Panc1 (cell line): Measurements from ENCODE around the gene EFNA5. TPM values are rescaled to one million over a fixed set of nuclear protein-coding genes. Genes with fewer than 3 reads are reported as not detected.

Experiments used
- ATAC-seq: fragments of 200-7000 bp; cut with Tn5 transposase; 2 replicates; pipeline ENCODE4 v1.9.1; 2020; ENCODE audit warnings: mild to moderate bottlenecking, moderate library complexity
- BruUV-seq: library from RNA; stranded (reverse); fragments of 400-500 nt; replicated peaks from 2 replicates; lab custom pipeline; 2021; lab: Mats Ljungman, UMichigan
- CTCF ChIA-PET: fragments of 300-600 bp; sonication (Branson Sonifier 250); formaldehyde crosslinking; loops from one replicate; lab custom pipeline; 2022; ENCODE audit warnings: antibody characterized with exemption; lab: Charles Lee
- POLR2A ChIA-PET: fragments of 300-600 bp; sonication (Branson Sonifier 250); formaldehyde crosslinking; loops from one replicate; lab custom pipeline; 2022; ENCODE audit warnings: antibody characterized with exemption; lab: Charles Lee
- DNase-seq: peaks from one replicate; pipeline ENCODE4 v3.0.0-alpha.2; 2010; ENCODE audit warnings: low read depth, low spot score
- H3K27ac ChIP-seq: 2 replicates; pipeline ENCODE4 v1.5.1; 2011; ENCODE audit warnings: mild to moderate bottlenecking, low read length, inconsistent platforms
- H3K27me3 ChIP-seq: fragments of 200-500 bp; sonication (Bioruptor generic); 2 replicates; pipeline ENCODE4 v1.6.0; 2014; ENCODE audit warnings: low read length, inconsistent platforms; ENCODE audit not compliant: control insufficient read depth, insufficient read depth
- H3K36me3 ChIP-seq: fragments of 200-500 bp; sonication (Bioruptor generic); 2 replicates; pipeline ENCODE4 v1.5.1; 2014; ENCODE audit warnings: inconsistent platforms, mild to moderate bottlenecking, low read length, moderate library complexity; ENCODE audit not compliant: control insufficient read depth, insufficient read depth
- H3K4me1 ChIP-seq: 2 replicates; pipeline ENCODE4 v1.5.1; 2011; ENCODE audit warnings: inconsistent platforms, mild to moderate bottlenecking, low read length, moderate library complexity; ENCODE audit not compliant: control insufficient read depth, insufficient read depth
- H3K4me3 ChIP-seq, 2 experiments: 2 replicates each; pipeline ENCODE4 v1.5.1; 2011 to 2012; ENCODE audit warnings: low read depth in 2 of 2, low read length in 2 of 2, mild to moderate bottlenecking in 2 of 2, inconsistent platforms in 1 of 2, moderate library complexity in 1 of 2
- H3K9me3 ChIP-seq: fragments of 200-500 bp; sonication (Bioruptor generic); 2 replicates; pipeline ENCODE4 v1.5.1; 2014; ENCODE audit warnings: low read depth, mild to moderate bottlenecking, inconsistent platforms, low read length, moderate library complexity; ENCODE audit not compliant: control insufficient read depth, insufficient read depth
- CTCF ChIP-seq: fragments of 450-650 bp; IDR thresholded peaks from 2 replicates; pipeline ENCODE4 v1.5.1; 2017; ENCODE audit warnings: mild to moderate bottlenecking
- POLR2AphosphoS5 ChIP-seq: IDR thresholded peaks from 2 replicates; pipeline ENCODE4 v1.6.1; 2012; ENCODE audit warnings: mild to moderate bottlenecking, low read depth, low read length, moderate library complexity
- SIN3A ChIP-seq: IDR thresholded peaks from 2 replicates; pipeline ENCODE4 v1.6.1; 2012; ENCODE audit warnings: low read depth, mild to moderate bottlenecking, low read length, moderate library complexity, borderline replicate concordance; ENCODE audit not compliant: insufficient read depth
- TCF7L2 ChIP-seq: IDR thresholded peaks from 2 replicates; pipeline ENCODE4 v1.6.1; 2011; ENCODE audit warnings: mild to moderate bottlenecking, low read depth, low read length, inconsistent platforms
- in situ Hi-C: cut with HindIII; loops from 2 replicates; pipeline ENCODE4 v1.10.0; 2016; ENCODE audit warnings: low sequenced_read_pairs, low pct_unique_long_range_greater_than_20kb
- intact Hi-C: fragments of 100-400 bp; cut with micrococcal nuclease; formaldehyde crosslinking; loops from one replicate; pipeline ENCODE4 v1.10.0; 2022; ENCODE audit not compliant: unreplicated experiment
- total RNA-seq: library from RNA; stranded (reverse); gene quantifications from one replicate; pipeline ENCODE4 v1.2.1, GENCODE V29; 2021; ENCODE audit not compliant: unreplicated experiment
- TF ChIP-seq, protein P1 (sequence below), 2 experiments: IDR thresholded peaks; 2 replicates each; pipeline ENCODE4 v1.6.1; 2011 to 2012; ENCODE audit warnings: low read depth in 2 of 2, control low read depth in 1 of 2, low read length in 1 of 2, mild to moderate bottlenecking in 1 of 2, moderate library complexity in 1 of 2; ENCODE audit not compliant: insufficient read depth in 1 of 2

Gene EFNA5
- total RNA-seq, 1 experiment from 2014 or later = 30.5 TPM

- in situ Hi-C loops (no loop called here), intact Hi-C loops (no loop called here)
- CTCF ChIA-PET = interaction anchor here (0.7 kb wide), 1 partner anchor 1489 kb away, joined by 6 read pairs; no protein-coding TSS in a partner anchor
- Histone ChIP-seq H3K27me3 (no peaks in the 10 kb centered on the region), H3K4me3 (peak overlapping the region in 1 of 2 experiments; percentile 14; a peak in 2 of 4 replicates), H3K27ac (peak overlapping the region; percentile 86), H3K9me3 (no peaks in the 10 kb centered on the region), H3K4me1 (peaks cover 74% of the 10 kb centered on the region), H3K36me3 (no peaks in the 10 kb centered on the region)
- DNase-seq = no peak
- BruUV-seq = no TSS peak
- no peak for ATAC-seq
- TF ChIP-seq TCF7L2 (no peak), CTCF (no peak), SIN3A (no peak), POLR2AphosphoS5 (no peak)
- TF ChIP-seq, protein P1, sequence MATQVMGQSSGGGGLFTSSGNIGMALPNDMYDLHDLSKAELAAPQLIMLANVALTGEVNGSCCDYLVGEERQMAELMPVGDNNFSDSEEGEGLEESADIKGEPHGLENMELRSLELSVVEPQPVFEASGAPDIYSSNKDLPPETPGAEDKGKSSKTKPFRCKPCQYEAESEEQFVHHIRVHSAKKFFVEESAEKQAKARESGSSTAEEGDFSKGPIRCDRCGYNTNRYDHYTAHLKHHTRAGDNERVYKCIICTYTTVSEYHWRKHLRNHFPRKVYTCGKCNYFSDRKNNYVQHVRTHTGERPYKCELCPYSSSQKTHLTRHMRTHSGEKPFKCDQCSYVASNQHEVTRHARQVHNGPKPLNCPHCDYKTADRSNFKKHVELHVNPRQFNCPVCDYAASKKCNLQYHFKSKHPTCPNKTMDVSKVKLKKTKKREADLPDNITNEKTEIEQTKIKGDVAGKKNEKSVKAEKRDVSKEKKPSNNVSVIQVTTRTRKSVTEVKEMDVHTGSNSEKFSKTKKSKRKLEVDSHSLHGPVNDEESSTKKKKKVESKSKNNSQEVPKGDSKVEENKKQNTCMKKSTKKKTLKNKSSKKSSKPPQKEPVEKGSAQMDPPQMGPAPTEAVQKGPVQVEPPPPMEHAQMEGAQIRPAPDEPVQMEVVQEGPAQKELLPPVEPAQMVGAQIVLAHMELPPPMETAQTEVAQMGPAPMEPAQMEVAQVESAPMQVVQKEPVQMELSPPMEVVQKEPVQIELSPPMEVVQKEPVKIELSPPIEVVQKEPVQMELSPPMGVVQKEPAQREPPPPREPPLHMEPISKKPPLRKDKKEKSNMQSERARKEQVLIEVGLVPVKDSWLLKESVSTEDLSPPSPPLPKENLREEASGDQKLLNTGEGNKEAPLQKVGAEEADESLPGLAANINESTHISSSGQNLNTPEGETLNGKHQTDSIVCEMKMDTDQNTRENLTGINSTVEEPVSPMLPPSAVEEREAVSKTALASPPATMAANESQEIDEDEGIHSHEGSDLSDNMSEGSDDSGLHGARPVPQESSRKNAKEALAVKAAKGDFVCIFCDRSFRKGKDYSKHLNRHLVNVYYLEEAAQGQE (IDR thresholded peaks at IDR 0.05; ENCODE audit: insufficient read depth in 1 of 2, low read depth in 2 of 2, low read length in 1 of 2) = no peak
- POLR2A ChIA-PET = interaction anchor here (1.0 kb wide), 1 partner anchor 37 kb away, joined by 4 read pairs; no protein-coding TSS in a partner anchor
Observed at GRCh38 chr5:107464876-107465275, 205.9 kb downstream of the EFNA5 start.

- ATAC-seq (0 out of 2 replicates have a peak, but pooled peaks have one; percentile 49), DNase-seq (no peak)
- in situ Hi-C loops = no loop called here
- H3K9me3 ChIP-seq = no peaks in the 10 kb centered on the region
- BruUV-seq = no TSS peak
- H3K27me3 ChIP-seq = no peaks in the 10 kb centered on the region
- peak overlapping the region in 1 of 2 experiments; percentile 14; a peak in 2 of 4 replicates for H3K4me3 ChIP-seq
- TF ChIP-seq SIN3A = no peak
- TF ChIP-seq, protein P1 (IDR thresholded peaks at IDR 0.05; ENCODE audit: insufficient read depth in 1 of 2, low read depth in 2 of 2, low read length in 1 of 2) = no peak
- no peak for TF ChIP-seq POLR2AphosphoS5
- TF ChIP-seq CTCF = no peak
- TF ChIP-seq TCF7L2 = no peak
- ChIA-PET CTCF (interaction anchor here (0.7 kb wide), 1 partner anchor 1489 kb away, joined by 6 read pairs; no protein-coding TSS in a partner anchor), POLR2A (interaction anchor here (1.0 kb wide), 1 partner anchor 37 kb away, joined by 4 read pairs; no protein-coding TSS in a partner anchor)
- no peaks in the 10 kb centered on the region for H3K36me3 ChIP-seq
- intact Hi-C loops = no loop called here
- peaks cover 70% of the 10 kb centered on the region for H3K4me1 ChIP-seq
- peak overlapping the region; percentile 86 for H3K27ac ChIP-seq
Observed at GRCh38 chr5:107464416-107464815, 206.3 kb downstream of the EFNA5 start.
